Neural progenitor cell (in vitro differentiated cells): ENCODE data around the gene FKBP10. TPM values are rescaled to one million over a fixed set of nuclear protein-coding genes. Genes with fewer than 3 reads are reported as not detected.
"Not testable (repeated sequence)": the region's sequence is repeated elsewhere in the genome, so short reads cannot be mapped to it uniquely, and the experiment has no call there.

Experiments
- DNase-seq: peaks from one replicate; pipeline ENCODE4 v3.0.0-alpha.2; 2016; ENCODE audit warnings: low spot score
- H2AFZ ChIP-seq: fragments of 200-600 bp; sonication (generic); replicated peaks from 2 replicates; pipeline ENCODE4 v1.6.1; 2016; ENCODE audit warnings: antibody characterized with exemption
- H3F3A ChIP-seq: fragments of 200-600 bp; sonication (generic); 2 replicates; pipeline ENCODE4 v1.6.1; 2016; ENCODE audit warnings: antibody characterized with exemption, low read depth
- H3K27ac ChIP-seq: fragments of 200-600 bp; sonication (generic); 2 replicates; pipeline ENCODE4 v1.5.1; 2016; ENCODE audit warnings: mild to moderate bottlenecking
- H3K27me3 ChIP-seq: fragments of 200-600 bp; sonication (generic); 2 replicates; pipeline ENCODE4 v1.6.1; 2016; ENCODE audit warnings: mild to moderate bottlenecking, moderate library complexity
- H3K36me3 ChIP-seq: fragments of 200-600 bp; sonication (generic); 2 replicates; pipeline ENCODE4 v1.5.1; 2016
- H3K4me1 ChIP-seq: fragments of 200-600 bp; sonication (generic); 2 replicates; pipeline ENCODE4 v1.6.1; 2016; ENCODE audit warnings: mixed run types
- H3K4me2 ChIP-seq: fragments of 200-600 bp; sonication (generic); 2 replicates; pipeline ENCODE4 v1.6.1; 2016
- H3K4me3 ChIP-seq: fragments of 200-600 bp; sonication (generic); 2 replicates; pipeline ENCODE4 v1.5.1; 2016
- H3K79me2 ChIP-seq: fragments of 200-600 bp; sonication (generic); 2 replicates; pipeline ENCODE4 v1.6.1; 2016; ENCODE audit warnings: low read depth
- H3K9ac ChIP-seq: fragments of 200-600 bp; sonication (generic); 2 replicates; pipeline ENCODE4 v1.6.1; 2016
- H3K9me3 ChIP-seq: fragments of 200-600 bp; sonication (generic); 2 replicates; pipeline ENCODE4 v1.5.1; 2016; ENCODE audit warnings: low read depth
- H4K20me1 ChIP-seq: fragments of 200-600 bp; sonication (generic); 2 replicates; pipeline ENCODE4 v1.6.1; 2016; ENCODE audit warnings: low read depth
- H3K27ac Mint-ChIP-seq: 3 replicates; pipeline ENCODE4 v1.8.0; 2021; ENCODE audit warnings: mixed read lengths
- H3K27me3 Mint-ChIP-seq: 2 replicates; pipeline ENCODE4 v1.8.0; 2022; ENCODE audit warnings: low read depth, mild to moderate bottlenecking, inconsistent platforms, moderate library complexity, mixed read lengths; ENCODE audit not compliant: insufficient read depth
- H3K36me3 Mint-ChIP-seq: 3 replicates; pipeline ENCODE4 v1.8.0; 2021; ENCODE audit warnings: mixed read lengths
- H3K4me1 Mint-ChIP-seq: 3 replicates; pipeline ENCODE4 v1.8.0; 2021; ENCODE audit warnings: mixed read lengths
- H3K4me3 Mint-ChIP-seq: 3 replicates; pipeline ENCODE4 v1.8.0; 2021; ENCODE audit warnings: mild to moderate bottlenecking, moderate library complexity, mixed read lengths
- H3K9me3 Mint-ChIP-seq: 3 replicates; pipeline ENCODE4 v1.8.0; 2020; ENCODE audit warnings: mixed read lengths
- CTCF ChIP-seq: fragments of 200-600 bp; sonication (generic); IDR thresholded peaks from 2 replicates; pipeline ENCODE4 v1.5.1; 2017; ENCODE audit warnings: antibody characterized with exemption, mild to moderate bottlenecking
- EZH2 ChIP-seq: fragments of 200-600 bp; sonication (generic); IDR thresholded peaks from 2 replicates; pipeline ENCODE4 v1.6.1; 2017; ENCODE audit warnings: antibody characterized with exemption, mild to moderate bottlenecking, moderate library complexity
- EZH2phosphoT487 ChIP-seq: fragments of 200-600 bp; sonication (generic); IDR thresholded peaks from 2 replicates; pipeline ENCODE4 v1.6.1; 2017; ENCODE audit warnings: antibody characterized with exemption
- total RNA-seq: library from RNA; depleted of rRNA; stranded (reverse); fragments of >200 nt; gene quantifications from 2 replicates; pipeline ENCODE4 v1.2.3, GENCODE V29; 2015; ENCODE audit warnings: low replicate concordance

FKBP10 gene
- total RNA-seq, 1 donor from 2014 or later = 108 TPM

GRCh38 chr17:41775394-41776226 lies 37.2 kb upstream of the FKBP10 start:
- Histone ChIP-seq H3F3A (peaks cover 41% of the 10 kb centered on the region), H4K20me1 (peaks cover 82% of the 10 kb centered on the region), H3K36me3 (no peaks in the 10 kb centered on the region), H3K27ac (peak overlapping the region; percentile 95), H3K79me2 (peaks cover 77% of the 10 kb centered on the region), H3K9me3 (no peaks in the 10 kb centered on the region), H3K4me3 (peak overlapping the region; percentile 25), H3K9ac (no peak overlapping the region), H2AFZ (no peak overlapping the region), H3K4me1 (peaks cover 49% of the 10 kb centered on the region), H3K27me3 (no peaks in the 10 kb centered on the region), H3K4me2 (peak overlapping the region; percentile 75)
- H3K4me3 Mint-ChIP-seq = peak overlapping the region; percentile 71
- H3K27ac Mint-ChIP-seq = no peak overlapping the region
- peaks cover 43% of the 10 kb centered on the region for H3K4me1 Mint-ChIP-seq
- peak; percentile 84 for DNase-seq
- no peaks in the 10 kb centered on the region for H3K36me3 Mint-ChIP-seq
- H3K27me3 Mint-ChIP-seq = peaks cover 6% of the 10 kb centered on the region
- H3K9me3 Mint-ChIP-seq = no peaks in the 10 kb centered on the region
- no peak for TF ChIP-seq CTCF
- no peak for TF ChIP-seq EZH2phosphoT487
- TF ChIP-seq EZH2 = no peak

GRCh38 chr17:41776262-41776900 lies 36.4 kb upstream of the FKBP10 start:
- Mint-ChIP-seq H3K4me1 (peaks cover 44% of the 10 kb centered on the region), H3K27ac (peak overlapping the region; percentile 46)
- not testable (repeated sequence) for H3K36me3 ChIP-seq, H3K9me3 ChIP-seq, H2AFZ ChIP-seq, H3K36me3 Mint-ChIP-seq, H3K27me3 Mint-ChIP-seq, H3K4me3 Mint-ChIP-seq, H3K9me3 Mint-ChIP-seq, H3K27me3 ChIP-seq, H3K9ac ChIP-seq
- Histone ChIP-seq H3K4me2 (peak overlapping the region; percentile 75), H3K4me3 (peak overlapping the region; percentile 25), H3K27ac (peak overlapping the region; percentile 95), H4K20me1 (peaks cover 82% of the 10 kb centered on the region), H3F3A (peaks cover 41% of the 10 kb centered on the region), H3K79me2 (peaks cover 84% of the 10 kb centered on the region), H3K4me1 (peaks cover 50% of the 10 kb centered on the region)
- peak; percentile 26 for TF ChIP-seq EZH2phosphoT487
- peak; percentile 80 for DNase-seq

- Histone ChIP-seq H3K36me3 (no peaks in the 10 kb centered on the region), H3K4me1 (peaks cover 58% of the 10 kb centered on the region), H3K79me2 (peaks cover 89% of the 10 kb centered on the region), H3K9ac (no peak overlapping the region), H3K4me2 (peak overlapping the region; percentile 40), H3K9me3 (no peaks in the 10 kb centered on the region), H3F3A (peaks cover 48% of the 10 kb centered on the region), H2AFZ (no peak overlapping the region), H3K27ac (peak overlapping the region; percentile 83), H4K20me1 (peaks cover 82% of the 10 kb centered on the region), H3K27me3 (no peaks in the 10 kb centered on the region), H3K4me3 (no peak overlapping the region)
- no peak for TF ChIP-seq EZH2phosphoT487
- TF ChIP-seq EZH2 = no peak
- no peak for TF ChIP-seq CTCF
- Mint-ChIP-seq H3K4me3 (no peak overlapping the region), H3K27me3 (peaks cover 6% of the 10 kb centered on the region), H3K4me1 (peaks cover 52% of the 10 kb centered on the region), H3K9me3 (no peaks in the 10 kb centered on the region), H3K36me3 (no peaks in the 10 kb centered on the region), H3K27ac (no peak overlapping the region)
- peak; percentile 60 for DNase-seq
Measured at GRCh38 chr17:41777157-41777573, 35.6 kb upstream of the FKBP10 start.
